Measurements from ENCODE around the gene RNF130.
A peak's percentile ranks its signal among the peaks of the same experiment; 100 is the strongest.

RNF130 gene

DNA sequence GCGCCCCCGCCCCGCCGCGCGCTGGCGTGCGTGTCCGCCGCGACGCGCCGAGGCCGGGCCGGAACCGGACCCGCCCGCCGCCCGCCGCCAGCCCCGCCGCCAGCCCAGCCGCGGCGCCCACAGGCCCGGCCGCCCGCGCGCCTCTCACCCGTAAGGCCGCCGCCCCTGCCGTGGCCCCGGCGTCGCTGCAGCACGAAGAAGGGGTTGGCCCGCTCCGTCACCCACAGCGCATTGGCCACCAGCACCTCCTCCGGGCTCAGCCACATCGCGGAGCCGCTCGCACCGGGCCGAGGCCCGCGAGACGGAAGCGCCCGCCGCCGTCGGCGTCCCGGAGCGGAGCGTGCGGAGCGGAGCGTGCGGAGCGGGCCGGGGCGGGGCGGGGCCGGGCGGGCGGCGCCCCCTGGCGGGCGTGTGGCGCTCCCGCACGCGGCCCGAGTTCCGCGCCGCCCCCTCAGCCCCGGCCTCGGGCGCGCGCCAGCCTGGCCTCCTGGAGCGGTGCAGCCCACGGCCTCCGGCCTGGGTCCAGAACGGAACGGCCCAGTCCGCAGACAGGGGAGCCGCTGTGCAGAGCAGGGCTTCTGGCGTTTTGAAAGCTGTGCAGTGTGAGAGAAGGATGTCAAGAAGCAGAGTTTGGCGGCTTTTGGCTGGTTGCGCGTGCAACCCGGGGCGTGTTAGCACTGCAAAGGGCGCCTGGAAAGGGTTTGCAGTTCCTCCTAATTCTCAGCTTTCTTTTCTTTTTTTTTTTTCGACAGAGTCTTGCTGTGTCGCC is 163.8 kb downstream of the RNF130 start, which contains the start of gene TBC1D9B (continued):
- TF ChIP-seq PRDM10 (tag by site-specific recombination; IDR thresholded peaks at IDR 0.05) (peak; percentile 77), ZFP3 (tag by site-specific recombination; IDR thresholded peaks at IDR 0.05; ENCODE audit: low read depth) (no peak), ZNF416 (tag by site-specific recombination; IDR thresholded peaks at IDR 0.05) (no peak), ZNF510 (tag by site-specific recombination; IDR thresholded peaks at IDR 0.05; ENCODE audit: insufficient replicate concordance) (no peak), ZNF16 (tag by site-specific recombination; IDR thresholded peaks at IDR 0.05; ENCODE audit: low read depth) (no peak), ZNF280D (tag by site-specific recombination; IDR thresholded peaks at IDR 0.05) (no peak), GLIS1 (tag by site-specific recombination; IDR thresholded peaks at IDR 0.05) (peak; percentile 81), ZNF544 (tag by site-specific recombination; IDR thresholded peaks at IDR 0.05) (no peak), GLI4 (tag by site-specific recombination; IDR thresholded peaks at IDR 0.05) (no peak), REST (tag by site-specific recombination; IDR thresholded peaks at IDR 0.05) (no peak), ZBTB21 (tag by site-specific recombination; IDR thresholded peaks at IDR 0.05) (no peak), GLIS2 (tag by site-specific recombination; IDR thresholded peaks at IDR 0.05) (peak; percentile 37; the same call in 1 of the 2 replicates), ZNF677 (tag by site-specific recombination; IDR thresholded peaks at IDR 0.05) (no peak), ZNF529 (tag by site-specific recombination; IDR thresholded peaks at IDR 0.05; ENCODE audit: insufficient replicate concordance) (no peak), ZBTB49 (tag by site-specific recombination; IDR thresholded peaks at IDR 0.05; ENCODE audit: low read depth) (no peak), YY2 (tag by site-specific recombination; IDR thresholded peaks at IDR 0.05) (no peak), ZBTB26 (tag by site-specific recombination; optimal IDR thresholded peaks at IDR 0.05) (peak; percentile 39)
- TF ChIP-seq, protein P1, sequence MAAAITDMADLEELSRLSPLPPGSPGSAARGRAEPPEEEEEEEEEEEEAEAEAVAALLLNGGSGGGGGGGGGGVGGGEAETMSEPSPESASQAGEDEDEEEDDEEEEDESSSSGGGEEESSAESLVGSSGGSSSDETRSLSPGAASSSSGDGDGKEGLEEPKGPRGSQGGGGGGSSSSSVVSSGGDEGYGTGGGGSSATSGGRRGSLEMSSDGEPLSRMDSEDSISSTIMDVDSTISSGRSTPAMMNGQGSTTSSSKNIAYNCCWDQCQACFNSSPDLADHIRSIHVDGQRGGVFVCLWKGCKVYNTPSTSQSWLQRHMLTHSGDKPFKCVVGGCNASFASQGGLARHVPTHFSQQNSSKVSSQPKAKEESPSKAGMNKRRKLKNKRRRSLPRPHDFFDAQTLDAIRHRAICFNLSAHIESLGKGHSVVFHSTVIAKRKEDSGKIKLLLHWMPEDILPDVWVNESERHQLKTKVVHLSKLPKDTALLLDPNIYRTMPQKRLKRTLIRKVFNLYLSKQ (tag by site-specific recombination; IDR thresholded peaks at IDR 0.05; ENCODE audit: borderline replicate concordance), result no peak

All from HEK293 (cell line).